Mucosa of rectum (tissue), 2 donors: ENCODE measurements around the gene SYCP1.
"Not testable (repeated sequence)": the region's sequence is repeated elsewhere in the genome, so short reads cannot be mapped to it uniquely, and the experiment has no call there.

Experiments used
- H3K27ac ChIP-seq, 2 donors: one replicate each; pipeline ENCODE4 v1.7.0; 2013; ENCODE audit warnings: inconsistent platforms in 2 of 2, low read depth in 2 of 2, low read length in 2 of 2
- H3K27me3 ChIP-seq, 2 donors: one replicate each; pipeline ENCODE4 v1.7.0; 2013; ENCODE audit warnings: low read length in 2 of 2; ENCODE audit not compliant: control insufficient read depth in 2 of 2, insufficient read depth in 2 of 2
- H3K36me3 ChIP-seq, 2 donors: one replicate each; pipeline ENCODE4 v1.7.0; 2013; ENCODE audit warnings: low read length in 2 of 2; ENCODE audit not compliant: control insufficient read depth in 2 of 2, insufficient read depth in 2 of 2
- H3K4me1 ChIP-seq, 2 donors: one replicate each; pipeline ENCODE4 v1.7.0; 2013; ENCODE audit warnings: low read length in 2 of 2, mild to moderate bottlenecking in 1 of 2; ENCODE audit not compliant: control insufficient read depth in 2 of 2, insufficient read depth in 2 of 2
- H3K4me3 ChIP-seq, 2 donors: one replicate each; pipeline ENCODE4 v1.7.0; 2013; ENCODE audit warnings: low read length in 2 of 2
- H3K9ac ChIP-seq, 2 donors: one replicate each; pipeline ENCODE4 v1.7.0; 2013; ENCODE audit warnings: low read length in 2 of 2, low read depth in 1 of 2, mild to moderate bottlenecking in 1 of 2
- H3K9me3 ChIP-seq, 2 donors: one replicate each; pipeline ENCODE4 v1.7.0; 2013; ENCODE audit warnings: low read length in 2 of 2; ENCODE audit not compliant: control insufficient read depth in 2 of 2
- donor health status: healthy.
- donor health status: Normal muscosa, but diverticular disease.

SYCP1 gene

DNA sequence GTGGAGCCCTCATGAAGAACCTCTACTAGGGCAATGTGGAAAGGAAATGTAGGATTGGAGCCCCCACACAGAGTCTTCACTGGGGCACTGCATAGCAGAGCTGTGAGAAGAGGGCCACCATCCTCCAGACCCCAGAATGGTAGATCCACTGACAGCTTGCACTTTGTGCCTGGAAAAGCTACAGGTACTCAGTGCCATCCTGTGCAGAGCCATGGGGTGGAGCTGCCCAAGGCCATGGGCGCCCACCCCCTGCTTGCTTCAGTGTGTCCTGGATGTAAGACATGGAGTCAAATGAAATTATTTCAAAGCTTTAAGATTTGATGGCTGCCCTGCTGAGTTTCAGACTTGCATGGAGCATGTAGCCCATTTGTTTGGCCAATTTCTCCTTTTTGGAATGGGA, 157.8 kb downstream of the SYCP1 start:
- H3K27me3 ChIP-seq, result no peaks in the 10 kb centered on the region
- H3K4me1 ChIP-seq, result no peaks in the 10 kb centered on the region
- H3K27ac ChIP-seq, result no peak overlapping the region
- no peaks in the 10 kb centered on the region for H3K9me3 ChIP-seq
- no peak overlapping the region for H3K9ac ChIP-seq
- H3K4me3 ChIP-seq, result no peak overlapping the region
- H3K36me3 ChIP-seq, result no peaks in the 10 kb centered on the region

DNA sequence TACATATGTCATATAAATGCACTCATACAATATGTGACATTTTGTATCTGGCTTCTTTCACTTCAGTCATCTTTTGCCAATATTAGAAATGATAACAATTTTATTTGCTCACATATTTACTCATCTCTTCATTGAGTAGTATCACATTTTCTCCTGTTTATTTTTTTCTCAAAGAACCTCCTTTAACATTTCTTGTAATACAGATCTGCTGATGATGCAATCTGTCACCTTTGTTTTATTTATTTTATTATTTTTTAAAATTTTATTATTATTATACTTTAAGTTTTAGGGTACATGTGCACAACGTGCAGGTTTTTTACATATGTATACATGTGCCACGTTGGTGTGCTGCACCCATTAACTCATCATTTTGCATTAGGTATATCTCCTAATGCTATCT, 159.1 kb downstream of the SYCP1 start:
- Histone ChIP-seq H3K27me3 (no peaks in the 10 kb centered on the region), H3K9me3 (no peaks in the 10 kb centered on the region), H3K36me3 (no peaks in the 10 kb centered on the region), H3K4me1 (no peaks in the 10 kb centered on the region), H3K27ac (no peak overlapping the region), H3K9ac (no peak overlapping the region), H3K4me3 (no peak overlapping the region)

DNA sequence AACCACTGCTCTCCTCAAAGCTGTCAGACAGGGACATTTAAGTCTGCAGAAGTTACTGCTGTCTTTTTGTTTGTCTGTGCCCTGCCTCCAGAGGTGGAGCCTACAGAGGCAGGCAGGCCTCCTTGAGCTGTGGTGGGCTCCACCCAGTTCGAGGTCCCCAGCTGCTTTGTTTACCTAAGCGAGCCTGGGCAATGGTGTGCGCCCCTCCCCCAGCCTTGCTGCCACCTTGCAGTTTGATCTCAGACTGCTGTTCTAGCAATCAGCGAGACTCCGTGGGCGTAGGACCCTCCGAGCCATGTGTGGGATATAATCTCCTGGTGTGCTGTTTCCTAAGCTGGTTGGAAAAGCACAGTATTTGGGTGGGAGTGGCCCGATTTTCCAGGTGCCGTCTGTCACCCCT, 164.9 kb downstream of the SYCP1 start:
- H3K9me3 ChIP-seq, H3K4me1 ChIP-seq, H3K36me3 ChIP-seq, H3K27ac ChIP-seq, H3K9ac ChIP-seq, H3K4me3 ChIP-seq, H3K27me3 ChIP-seq: not testable (repeated sequence)

DNA sequence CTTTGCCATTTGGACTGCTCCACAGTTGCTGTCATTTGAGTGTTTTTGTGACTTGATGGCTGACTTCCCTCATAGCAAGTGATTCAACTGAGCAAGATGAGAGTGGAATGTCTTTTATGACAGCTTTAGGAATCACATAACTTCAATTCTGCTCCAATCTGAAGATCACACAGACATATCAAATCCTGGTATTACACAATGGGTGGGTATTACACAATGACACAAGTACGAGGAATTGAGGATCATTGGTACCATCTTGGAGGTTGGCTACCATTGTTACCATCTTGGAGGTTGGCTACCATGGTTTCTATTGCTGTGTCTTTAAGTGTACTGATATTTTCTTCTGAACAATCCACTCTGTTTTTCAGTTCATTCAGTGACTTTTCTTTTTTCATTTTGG, 166.5 kb downstream of the SYCP1 start:
- Histone ChIP-seq H3K36me3 (no peaks in the 10 kb centered on the region), H3K27ac (no peak overlapping the region), H3K9me3 (no peaks in the 10 kb centered on the region), H3K9ac (no peak overlapping the region), H3K4me1 (no peaks in the 10 kb centered on the region), H3K27me3 (no peaks in the 10 kb centered on the region), H3K4me3 (no peak overlapping the region)

DNA sequence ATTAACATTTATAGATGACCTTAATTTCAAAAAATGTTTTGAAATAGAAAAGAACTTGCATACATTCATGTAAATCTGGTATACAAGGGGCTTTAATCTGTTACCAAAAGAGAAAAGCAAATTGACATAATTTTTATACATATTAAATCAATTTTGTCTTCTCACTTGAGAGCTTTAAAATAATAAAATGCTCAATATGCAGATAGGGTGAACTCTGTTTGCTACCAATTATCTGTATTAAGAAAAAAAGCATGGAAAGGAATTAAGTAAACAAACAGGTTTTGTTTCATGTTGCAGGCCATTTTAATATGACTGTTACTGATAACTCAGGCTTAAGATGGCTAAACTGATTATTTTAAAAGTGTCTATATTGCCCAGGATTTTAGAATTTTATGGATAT, 168.9 kb downstream of the SYCP1 start:
- Histone ChIP-seq H3K36me3 (no peaks in the 10 kb centered on the region), H3K9ac (no peak overlapping the region), H3K4me1 (no peaks in the 10 kb centered on the region), H3K4me3 (no peak overlapping the region), H3K27ac (no peak overlapping the region), H3K27me3 (no peaks in the 10 kb centered on the region), H3K9me3 (no peaks in the 10 kb centered on the region)

DNA sequence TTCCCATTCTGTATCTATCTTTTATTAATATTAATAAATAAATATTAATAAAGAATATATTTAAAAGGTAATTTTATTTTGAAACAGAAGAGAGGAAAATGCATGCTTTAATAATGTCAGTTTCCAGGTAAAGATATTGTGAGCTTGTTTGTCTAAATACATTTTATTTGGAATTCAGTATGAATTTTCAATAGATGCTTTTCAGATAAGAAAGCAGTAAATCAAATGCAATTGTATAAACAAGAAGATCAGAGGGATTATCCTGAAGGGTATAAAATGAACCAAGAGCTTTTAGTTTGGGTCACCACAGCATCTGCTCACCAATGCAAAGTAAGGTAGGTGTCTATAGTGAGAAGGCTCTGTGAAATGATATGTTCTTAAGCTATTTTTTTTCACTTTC, 174.9 kb downstream of the SYCP1 start, which contains the start of gene TSHB:
TSS of gene TSHB (plus strand) at position 301 of the 400 bp plus-strand sequence. CDS start 3,537 bp downstream, outside the sequence.
- H3K27ac ChIP-seq, result no peak within 1 kb of the TSS
- no peak within 1 kb of the TSS for H3K9ac ChIP-seq
- H3K4me1 ChIP-seq, result no peaks in the 10 kb centered on the region
- no peak within 1 kb of the TSS for H3K4me3 ChIP-seq
- H3K36me3 ChIP-seq, result no peaks in the 10 kb centered on the region
- H3K9me3 ChIP-seq, result no peaks in the 10 kb centered on the region
- H3K27me3 ChIP-seq, result no peaks in the 10 kb centered on the region

DNA sequence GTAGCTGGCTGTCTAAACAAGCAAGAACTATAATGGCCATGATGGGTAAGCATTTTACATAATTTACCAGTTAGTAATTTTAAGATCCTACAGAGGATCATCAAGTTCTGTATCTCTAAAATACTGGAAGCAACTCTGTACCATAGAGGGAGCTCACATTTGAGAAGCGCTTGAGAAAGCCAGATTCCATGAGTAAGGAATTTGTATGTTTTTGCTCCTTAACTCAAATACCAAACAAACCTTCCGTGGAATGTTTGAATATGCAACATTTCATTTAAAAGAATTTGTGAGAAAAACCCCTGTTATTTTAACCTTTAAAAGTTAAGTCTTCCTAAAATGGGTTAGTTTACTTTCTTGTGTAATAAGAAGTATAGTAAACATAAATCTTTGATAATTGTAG, 176.9 kb downstream of the SYCP1 start:
- Histone ChIP-seq H3K9ac (no peak overlapping the region), H3K27ac (no peak overlapping the region), H3K27me3 (no peaks in the 10 kb centered on the region), H3K9me3 (no peaks in the 10 kb centered on the region), H3K36me3 (no peaks in the 10 kb centered on the region), H3K4me1 (no peaks in the 10 kb centered on the region), H3K4me3 (no peak overlapping the region)

DNA sequence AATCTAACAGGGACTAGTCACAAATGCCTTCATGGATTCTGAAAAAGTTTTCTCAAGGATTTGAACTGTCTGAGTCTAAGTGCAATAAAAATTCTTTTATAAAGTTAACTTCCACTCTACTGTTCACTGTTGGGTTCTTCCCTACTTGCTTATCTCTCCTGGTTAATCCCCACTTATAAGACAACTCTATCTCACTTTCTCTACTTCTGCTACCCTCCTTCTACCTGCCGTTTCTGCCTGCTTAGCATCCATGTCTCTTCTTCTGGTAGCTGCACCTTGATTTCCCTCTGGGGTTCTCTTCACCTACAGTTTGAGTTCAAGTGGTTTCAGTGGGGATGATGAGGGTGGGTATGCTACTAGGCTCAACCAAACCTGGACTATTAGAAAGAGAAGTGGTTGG, 181.0 kb downstream of the SYCP1 start:
- Histone ChIP-seq H3K4me1 (no peaks in the 10 kb centered on the region), H3K9me3 (no peaks in the 10 kb centered on the region), H3K27ac (no peak overlapping the region), H3K4me3 (no peak overlapping the region), H3K36me3 (no peaks in the 10 kb centered on the region), H3K9ac (no peak overlapping the region), H3K27me3 (no peaks in the 10 kb centered on the region)

DNA sequence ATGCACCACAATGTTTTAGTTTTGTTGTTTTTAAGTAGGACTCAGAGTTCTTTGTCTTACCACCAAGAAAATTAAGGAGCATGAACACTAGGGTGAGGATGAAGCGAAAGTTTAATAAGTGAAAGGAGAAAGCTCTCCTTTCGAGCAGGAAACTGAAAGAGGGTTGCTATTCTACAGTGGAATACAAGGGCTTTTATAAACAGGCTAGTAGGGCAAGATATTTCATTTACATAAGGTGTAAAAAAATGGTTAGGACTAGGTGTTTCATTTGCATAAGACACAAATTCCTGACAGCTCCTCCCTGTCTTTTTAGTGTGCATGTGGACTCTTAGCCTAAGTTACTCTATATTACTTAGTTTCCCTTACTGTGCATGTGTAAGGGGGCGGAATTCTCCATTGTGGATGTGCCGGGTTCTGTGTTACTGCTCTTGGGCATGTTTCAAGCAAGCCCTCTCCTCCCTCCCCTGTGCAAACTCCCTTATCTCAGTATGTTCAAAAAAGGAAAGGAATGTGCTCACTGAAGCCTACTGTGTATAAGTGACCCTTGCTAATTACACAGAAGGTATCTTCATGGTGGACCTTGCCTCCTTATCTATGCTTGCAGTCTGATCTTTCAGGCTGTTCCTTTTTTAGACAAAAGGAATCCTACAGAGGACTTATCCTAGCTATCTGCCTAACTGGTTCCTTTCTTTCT, 182.3 kb downstream of the SYCP1 start:
- H3K36me3 ChIP-seq, result no peaks in the 10 kb centered on the region
- no peak overlapping the region for H3K9ac ChIP-seq
- no peak overlapping the region for H3K27ac ChIP-seq
- H3K4me3 ChIP-seq, result no peak overlapping the region
- no peaks in the 10 kb centered on the region for H3K9me3 ChIP-seq
- H3K27me3 ChIP-seq, result no peaks in the 10 kb centered on the region
- no peaks in the 10 kb centered on the region for H3K4me1 ChIP-seq

DNA sequence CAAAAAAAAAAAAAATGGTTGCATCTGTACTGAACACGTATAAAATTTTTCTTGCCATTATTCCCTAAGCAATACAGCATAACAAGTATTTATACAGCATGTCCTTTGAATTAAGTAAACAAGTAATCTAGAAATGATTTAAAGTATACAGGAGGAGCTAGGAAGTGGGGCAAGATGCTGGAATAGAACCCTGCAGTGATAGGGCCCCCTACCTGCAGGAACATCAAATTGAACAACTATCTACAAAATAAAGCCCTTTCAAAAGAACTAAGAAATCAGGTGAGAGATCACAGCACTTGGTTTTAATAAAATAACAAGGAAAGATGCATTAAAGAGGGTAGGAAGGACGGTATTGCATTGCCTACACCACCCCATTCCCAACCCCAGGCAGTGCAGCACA, 185.8 kb downstream of the SYCP1 start:
- no peaks in the 10 kb centered on the region for H3K9me3 ChIP-seq
- H3K36me3 ChIP-seq, result no peaks in the 10 kb centered on the region
- no peaks in the 10 kb centered on the region for H3K27me3 ChIP-seq
- no peak overlapping the region for H3K9ac ChIP-seq
- H3K27ac ChIP-seq, result no peak overlapping the region
- H3K4me1 ChIP-seq, result no peaks in the 10 kb centered on the region
- no peak overlapping the region for H3K4me3 ChIP-seq

DNA sequence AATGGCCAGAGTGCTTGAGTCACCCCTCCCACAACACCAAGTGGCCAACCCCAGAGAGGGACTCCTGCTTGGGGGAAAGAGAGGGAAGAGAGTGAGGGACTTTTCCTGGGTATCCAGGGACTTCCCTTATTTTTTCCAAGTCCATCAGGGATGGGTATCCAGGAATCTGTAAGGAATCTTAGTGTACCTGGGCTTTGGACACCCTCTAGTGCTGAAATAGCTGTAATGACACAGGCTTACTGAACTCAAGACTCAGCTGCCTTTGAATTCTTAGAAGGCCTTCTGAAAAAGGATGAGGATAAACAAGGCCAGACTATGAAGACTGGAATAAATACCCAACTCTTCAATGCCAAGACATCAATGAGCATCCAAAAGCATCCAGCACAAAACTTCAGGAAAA, 187.0 kb downstream of the SYCP1 start:
- H3K9ac ChIP-seq, result no peak overlapping the region
- H3K27me3 ChIP-seq, result no peaks in the 10 kb centered on the region
- no peaks in the 10 kb centered on the region for H3K36me3 ChIP-seq
- H3K9me3 ChIP-seq, result no peaks in the 10 kb centered on the region
- no peak overlapping the region for H3K4me3 ChIP-seq
- no peak overlapping the region for H3K27ac ChIP-seq
- H3K4me1 ChIP-seq, result no peaks in the 10 kb centered on the region
